GM12865 (cell line): ENCODE measurements around the gene PTPN18.
A peak's percentile ranks its signal among the peaks of the same experiment; 100 is the strongest.

Experiments used
- DNase-seq: peaks from one replicate; pipeline ENCODE4 v3.0.0; 2010; ENCODE audit warnings: low read depth
- H3K4me3 ChIP-seq: 2 replicates; pipeline ENCODE4 v1.5.1; 2011; ENCODE audit warnings: mild to moderate bottlenecking, low read depth, low read length, control low read depth
- CTCF ChIP-seq: IDR thresholded peaks from 2 replicates; pipeline ENCODE4 v1.5.1; 2011; ENCODE audit warnings: low read length, control low read depth, low read depth, inconsistent platforms; ENCODE audit not compliant: insufficient read depth; ENCODE audit errors: missing control alignments

The PTPN18 gene

GRCh38 chr2:130355578-130356431 is at the start of gene PTPN18:
Gene PTPN18 (plus strand): TSS chr2:130356056. CDS start chr2:130356108, 52 bp downstream.
- peak; percentile 74 for DNase-seq
- H3K4me3 ChIP-seq = peak within 1 kb of the TSS; percentile 71
- peak; percentile 49 for TF ChIP-seq CTCF

GRCh38 chr2:130307850-130308249 is 48.0 kb upstream of the PTPN18 start:
- no peak for TF ChIP-seq CTCF
- DNase-seq = no peak
- H3K4me3 ChIP-seq = no peak overlapping the region

GRCh38 chr2:130310881-130311280 is 45.0 kb upstream of the PTPN18 start:
- no peak for TF ChIP-seq CTCF
- DNase-seq = peak; percentile 48
- H3K4me3 ChIP-seq = no peak overlapping the region

GRCh38 chr2:130313812-130314334 is 42.0 kb upstream of the PTPN18 start:
- no peak overlapping the region for H3K4me3 ChIP-seq
- no peak for TF ChIP-seq CTCF
- no peak for DNase-seq

- TF ChIP-seq CTCF = no peak
- no peak for DNase-seq
- H3K4me3 ChIP-seq = no peak overlapping the region
Measured at GRCh38 chr2:130314377-130314776, 41.5 kb upstream of the PTPN18 start.

GRCh38 chr2:130316596-130316995 is 39.3 kb upstream of the PTPN18 start:
- TF ChIP-seq CTCF = no peak
- H3K4me3 ChIP-seq = no peak overlapping the region
- no peak for DNase-seq
